HEK293 (cell line): ENCODE data around the gene SIN3A.

ENCODE experiments used
- BCL11B ChIP-seq: fragments of 450-650 bp; formaldehyde crosslinking; IDR thresholded peaks from 2 replicates; pipeline ENCODE4 v1.5.1; 2016; ENCODE audit warnings: low read depth, missing biosample characterization, missing genetic modification characterization
- GFI1B ChIP-seq: fragments of 450-650 bp; formaldehyde crosslinking; IDR thresholded peaks from 2 replicates; pipeline ENCODE4 v1.5.1; 2016; ENCODE audit warnings: missing biosample characterization, missing genetic modification characterization
- HOXA7 ChIP-seq: sonication (generic); formaldehyde crosslinking; IDR thresholded peaks from 2 replicates; pipeline ENCODE4 v1.8.1; 2022; ENCODE audit warnings: missing genetic modification reagents, borderline replicate concordance
- KLF16 ChIP-seq: fragments of 450-650 bp; formaldehyde crosslinking; IDR thresholded peaks from 2 replicates; pipeline ENCODE4 v1.5.1; 2017; ENCODE audit warnings: missing biosample characterization, missing genetic modification characterization
- KLF9 ChIP-seq: fragments of 450-650 bp; formaldehyde crosslinking; IDR thresholded peaks from 2 replicates; pipeline ENCODE4 v1.5.1; 2016; ENCODE audit warnings: missing biosample characterization, missing genetic modification characterization, low read depth
- TCF7L2 ChIP-seq: IDR thresholded peaks from 2 replicates; pipeline ENCODE4 v1.6.1; 2011; ENCODE audit warnings: low read depth, mild to moderate bottlenecking, inconsistent platforms, low read length, moderate library complexity, borderline replicate concordance
- ZBTB7A ChIP-seq: fragments of 450-650 bp; formaldehyde crosslinking; IDR thresholded peaks from 2 replicates; pipeline ENCODE4 v1.5.1; 2016; ENCODE audit warnings: low read depth, missing biosample characterization, missing genetic modification characterization
- ZBTB8A ChIP-seq: fragments of 450-650 bp; formaldehyde crosslinking; IDR thresholded peaks from 2 replicates; pipeline ENCODE4 v1.5.1; 2016; ENCODE audit warnings: missing biosample characterization, missing genetic modification characterization
- ZEB2 ChIP-seq: fragments of 450-650 bp; formaldehyde crosslinking; IDR thresholded peaks from 2 replicates; pipeline ENCODE4 v1.5.1; 2016; ENCODE audit warnings: missing biosample characterization, missing genetic modification characterization
- ZIC2 ChIP-seq: fragments of 450-650 bp; formaldehyde crosslinking; IDR thresholded peaks from 2 replicates; pipeline ENCODE4 v1.5.1; 2016; ENCODE audit warnings: missing biosample characterization, missing genetic modification characterization
- ZNF112 ChIP-seq: fragments of 450-650 bp; formaldehyde crosslinking; IDR thresholded peaks from 2 replicates; pipeline ENCODE4 v1.5.0; 2017; ENCODE audit warnings: missing biosample characterization, missing genetic modification characterization
- ZNF121 ChIP-seq: fragments of 450-650 bp; formaldehyde crosslinking; IDR thresholded peaks from 2 replicates; pipeline ENCODE4 v1.5.1; 2016; ENCODE audit warnings: missing biosample characterization, missing genetic modification characterization
- ZNF211 ChIP-seq: fragments of 450-650 bp; formaldehyde crosslinking; IDR thresholded peaks from 2 replicates; pipeline ENCODE4 v1.5.1; 2016; ENCODE audit warnings: low read depth, missing biosample characterization, missing genetic modification characterization
- ZNF335 ChIP-seq: fragments of 450-650 bp; formaldehyde crosslinking; conservative IDR thresholded peaks from 2 replicates; pipeline ENCODE4 v1.5.1; 2016; ENCODE audit warnings: missing biosample characterization, missing genetic modification characterization
- ZNF366 ChIP-seq: fragments of 450-650 bp; formaldehyde crosslinking; conservative IDR thresholded peaks from 2 replicates; pipeline ENCODE4 v1.5.1; 2016; ENCODE audit warnings: missing biosample characterization, missing genetic modification characterization
- ZNF391 ChIP-seq: fragments of 450-650 bp; formaldehyde crosslinking; IDR thresholded peaks from 2 replicates; pipeline ENCODE4 v1.5.1; 2016; ENCODE audit warnings: low read depth, missing biosample characterization, missing genetic modification characterization, borderline replicate concordance
- ZNF394 ChIP-seq: fragments of 450-650 bp; formaldehyde crosslinking; IDR thresholded peaks from 2 replicates; pipeline ENCODE4 v1.5.1; 2016; ENCODE audit warnings: missing biosample characterization, missing genetic modification characterization, mild to moderate bottlenecking, moderate library complexity, borderline replicate concordance
- ZNF48 ChIP-seq: fragments of 450-650 bp; formaldehyde crosslinking; IDR thresholded peaks from 2 replicates; pipeline ENCODE4 v1.5.1; 2016; ENCODE audit warnings: missing biosample characterization, missing genetic modification characterization
- ZNF701 ChIP-seq: fragments of 450-650 bp; formaldehyde crosslinking; IDR thresholded peaks from 2 replicates; pipeline ENCODE4 v1.5.1; 2016; ENCODE audit warnings: missing biosample characterization, missing genetic modification characterization
- ZNF837 ChIP-seq: fragments of 450-650 bp; formaldehyde crosslinking; IDR thresholded peaks from 2 replicates; pipeline ENCODE4 v1.5.1; 2016; ENCODE audit warnings: missing biosample characterization, missing genetic modification characterization
- ZSCAN30 ChIP-seq: fragments of 450-650 bp; IDR thresholded peaks from 2 replicates; pipeline ENCODE4 v1.5.1; 2018; ENCODE audit warnings: missing biosample characterization, mild to moderate bottlenecking, missing genetic modification characterization, moderate library complexity
- TF ChIP-seq, protein P1 (sequence below): fragments of 450-650 bp; formaldehyde crosslinking; IDR thresholded peaks from 2 replicates; pipeline ENCODE4 v1.5.1; 2016; ENCODE audit warnings: missing biosample characterization, missing genetic modification characterization
- TF ChIP-seq, protein P2 (sequence below): fragments of 450-650 bp; formaldehyde crosslinking; IDR thresholded peaks from 2 replicates; pipeline ENCODE4 v1.5.1; 2016; ENCODE audit warnings: missing biosample characterization, missing genetic modification characterization, low read depth
- TF ChIP-seq, protein P3 (sequence below): fragments of 450-650 bp; formaldehyde crosslinking; optimal IDR thresholded peaks from 2 replicates; pipeline ENCODE3; 2016; ENCODE audit warnings: missing biosample characterization, mild to moderate bottlenecking, missing genetic modification characterization
- TF ChIP-seq, protein P4 (sequence below): fragments of 450-650 bp; formaldehyde crosslinking; IDR thresholded peaks from 2 replicates; pipeline ENCODE4 v1.5.1; 2016; ENCODE audit warnings: missing biosample characterization, missing genetic modification characterization
- TF ChIP-seq, protein P5 (sequence below): fragments of 450-650 bp; formaldehyde crosslinking; IDR thresholded peaks from 2 replicates; pipeline ENCODE4 v1.5.1; 2016; ENCODE audit warnings: missing biosample characterization, missing genetic modification characterization
- TF ChIP-seq, protein P6 (sequence below): fragments of 450-650 bp; formaldehyde crosslinking; IDR thresholded peaks from 2 replicates; pipeline ENCODE4 v1.5.1; 2017; ENCODE audit warnings: missing biosample characterization, missing genetic modification characterization

The SIN3A gene

DNA sequence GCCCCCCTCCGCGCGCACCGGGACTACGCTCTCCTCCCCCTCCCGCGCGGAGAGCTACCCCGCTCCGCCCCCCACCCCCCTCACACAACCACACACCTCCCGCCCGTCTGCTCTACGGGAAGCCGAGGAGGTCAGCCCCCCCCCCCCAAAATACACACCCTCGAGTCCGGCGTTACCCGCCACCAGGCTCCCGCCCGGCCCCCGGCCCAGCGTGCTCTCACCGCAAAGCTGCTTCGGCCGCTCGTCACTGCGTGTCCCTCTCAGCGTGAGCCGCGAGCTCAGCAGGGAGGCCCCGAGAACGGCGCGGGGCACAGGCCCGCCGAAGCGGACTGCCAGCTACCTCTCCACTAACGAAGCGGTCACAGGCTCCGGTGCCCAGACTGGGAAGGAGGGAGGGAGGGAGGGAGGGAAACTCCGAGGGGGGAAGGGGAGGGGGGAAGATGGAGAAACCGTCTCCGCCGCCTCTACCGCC, 252 bp downstream of the SIN3A start (continued):
- peak; percentile 44; the same call in 1 of the 2 replicates for TF ChIP-seq ZNF391
- TF ChIP-seq, protein P1, sequence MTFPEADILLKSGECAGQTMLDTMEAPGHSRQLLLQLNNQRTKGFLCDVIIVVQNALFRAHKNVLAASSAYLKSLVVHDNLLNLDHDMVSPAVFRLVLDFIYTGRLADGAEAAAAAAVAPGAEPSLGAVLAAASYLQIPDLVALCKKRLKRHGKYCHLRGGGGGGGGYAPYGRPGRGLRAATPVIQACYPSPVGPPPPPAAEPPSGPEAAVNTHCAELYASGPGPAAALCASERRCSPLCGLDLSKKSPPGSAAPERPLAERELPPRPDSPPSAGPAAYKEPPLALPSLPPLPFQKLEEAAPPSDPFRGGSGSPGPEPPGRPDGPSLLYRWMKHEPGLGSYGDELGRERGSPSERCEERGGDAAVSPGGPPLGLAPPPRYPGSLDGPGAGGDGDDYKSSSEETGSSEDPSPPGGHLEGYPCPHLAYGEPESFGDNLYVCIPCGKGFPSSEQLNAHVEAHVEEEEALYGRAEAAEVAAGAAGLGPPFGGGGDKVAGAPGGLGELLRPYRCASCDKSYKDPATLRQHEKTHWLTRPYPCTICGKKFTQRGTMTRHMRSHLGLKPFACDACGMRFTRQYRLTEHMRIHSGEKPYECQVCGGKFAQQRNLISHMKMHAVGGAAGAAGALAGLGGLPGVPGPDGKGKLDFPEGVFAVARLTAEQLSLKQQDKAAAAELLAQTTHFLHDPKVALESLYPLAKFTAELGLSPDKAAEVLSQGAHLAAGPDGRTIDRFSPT = 0 out of 2 replicates have a peak, but pooled peaks have one; percentile 10
- TF ChIP-seq ZSCAN30 (tag by site-specific recombination) = peak; percentile 42; the same call in 1 of the 2 replicates
- TF ChIP-seq ZIC2 (tag by site-specific recombination) = peak; percentile 93
- TF ChIP-seq, protein P2, sequence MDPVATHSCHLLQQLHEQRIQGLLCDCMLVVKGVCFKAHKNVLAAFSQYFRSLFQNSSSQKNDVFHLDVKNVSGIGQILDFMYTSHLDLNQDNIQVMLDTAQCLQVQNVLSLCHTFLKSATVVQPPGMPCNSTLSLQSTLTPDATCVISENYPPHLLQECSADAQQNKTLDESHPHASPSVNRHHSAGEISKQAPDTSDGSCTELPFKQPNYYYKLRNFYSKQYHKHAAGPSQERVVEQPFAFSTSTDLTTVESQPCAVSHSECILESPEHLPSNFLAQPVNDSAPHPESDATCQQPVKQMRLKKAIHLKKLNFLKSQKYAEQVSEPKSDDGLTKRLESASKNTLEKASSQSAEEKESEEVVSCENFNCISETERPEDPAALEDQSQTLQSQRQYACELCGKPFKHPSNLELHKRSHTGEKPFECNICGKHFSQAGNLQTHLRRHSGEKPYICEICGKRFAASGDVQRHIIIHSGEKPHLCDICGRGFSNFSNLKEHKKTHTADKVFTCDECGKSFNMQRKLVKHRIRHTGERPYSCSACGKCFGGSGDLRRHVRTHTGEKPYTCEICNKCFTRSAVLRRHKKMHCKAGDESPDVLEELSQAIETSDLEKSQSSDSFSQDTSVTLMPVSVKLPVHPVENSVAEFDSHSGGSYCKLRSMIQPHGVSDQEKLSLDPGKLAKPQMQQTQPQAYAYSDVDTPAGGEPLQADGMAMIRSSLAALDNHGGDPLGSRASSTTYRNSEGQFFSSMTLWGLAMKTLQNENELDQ (tag by site-specific recombination) = no peak
- TF ChIP-seq ZNF394 = peak; percentile 57
- no peak for TF ChIP-seq ZNF121 (tag by site-specific recombination)
- no peak for TF ChIP-seq ZNF112 (tag by site-specific recombination)
- TF ChIP-seq ZNF701 = no peak
- TF ChIP-seq KLF9 (tag by site-specific recombination) = no peak
- TF ChIP-seq KLF16 (tag by site-specific recombination) = peak; percentile 19
- peak; percentile 77 for TF ChIP-seq ZEB2 (tag by site-specific recombination)
- peak; percentile 71 for TF ChIP-seq ZNF366 (tag by site-specific recombination)
- no peak for TF ChIP-seq GFI1B (tag by site-specific recombination)
- TF ChIP-seq TCF7L2 = no peak
- no peak for TF ChIP-seq HOXA7
- TF ChIP-seq, protein P3, sequence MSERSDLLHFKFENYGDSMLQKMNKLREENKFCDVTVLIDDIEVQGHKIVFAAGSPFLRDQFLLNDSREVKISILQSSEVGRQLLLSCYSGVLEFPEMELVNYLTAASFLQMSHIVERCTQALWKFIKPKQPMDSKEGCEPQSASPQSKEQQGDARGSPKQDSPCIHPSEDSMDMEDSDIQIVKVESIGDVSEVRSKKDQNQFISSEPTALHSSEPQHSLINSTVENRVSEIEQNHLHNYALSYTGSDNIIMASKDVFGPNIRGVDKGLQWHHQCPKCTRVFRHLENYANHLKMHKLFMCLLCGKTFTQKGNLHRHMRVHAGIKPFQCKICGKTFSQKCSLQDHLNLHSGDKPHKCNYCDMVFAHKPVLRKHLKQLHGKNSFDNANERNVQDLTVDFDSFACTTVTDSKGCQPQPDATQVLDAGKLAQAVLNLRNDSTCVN (tag by site-specific recombination) = peak; percentile 37
- no peak for TF ChIP-seq ZNF837 (tag by site-specific recombination)
- TF ChIP-seq BCL11B (tag by site-specific recombination) = peak; percentile 84; the same call in 1 of the 2 replicates
- TF ChIP-seq ZNF211 = no peak
- TF ChIP-seq ZBTB7A = peak; percentile 79
- TF ChIP-seq ZBTB8A (tag by site-specific recombination) = 0 out of 2 replicates have a peak, but pooled peaks have one; percentile 8
- TF ChIP-seq, protein P4, sequence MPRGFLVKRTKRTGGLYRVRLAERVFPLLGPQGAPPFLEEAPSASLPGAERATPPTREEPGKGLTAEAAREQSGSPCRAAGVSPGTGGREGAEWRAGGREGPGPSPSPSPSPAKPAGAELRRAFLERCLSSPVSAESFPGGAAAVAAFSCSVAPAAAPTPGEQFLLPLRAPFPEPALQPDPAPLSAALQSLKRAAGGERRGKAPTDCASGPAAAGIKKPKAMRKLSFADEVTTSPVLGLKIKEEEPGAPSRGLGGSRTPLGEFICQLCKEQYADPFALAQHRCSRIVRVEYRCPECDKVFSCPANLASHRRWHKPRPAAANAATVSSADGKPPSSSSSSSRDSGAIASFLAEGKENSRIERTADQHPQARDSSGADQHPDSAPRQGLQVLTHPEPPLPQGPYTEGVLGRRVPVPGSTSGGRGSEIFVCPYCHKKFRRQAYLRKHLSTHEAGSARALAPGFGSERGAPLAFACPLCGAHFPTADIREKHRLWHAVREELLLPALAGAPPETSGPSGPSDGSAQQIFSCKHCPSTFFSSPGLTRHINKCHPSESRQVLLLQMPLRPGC = 0 out of 2 replicates have a peak, but pooled peaks have one; percentile 35
- no peak for TF ChIP-seq ZNF48 (tag by site-specific recombination)
- no peak for TF ChIP-seq ZNF335
- TF ChIP-seq, protein P5, sequence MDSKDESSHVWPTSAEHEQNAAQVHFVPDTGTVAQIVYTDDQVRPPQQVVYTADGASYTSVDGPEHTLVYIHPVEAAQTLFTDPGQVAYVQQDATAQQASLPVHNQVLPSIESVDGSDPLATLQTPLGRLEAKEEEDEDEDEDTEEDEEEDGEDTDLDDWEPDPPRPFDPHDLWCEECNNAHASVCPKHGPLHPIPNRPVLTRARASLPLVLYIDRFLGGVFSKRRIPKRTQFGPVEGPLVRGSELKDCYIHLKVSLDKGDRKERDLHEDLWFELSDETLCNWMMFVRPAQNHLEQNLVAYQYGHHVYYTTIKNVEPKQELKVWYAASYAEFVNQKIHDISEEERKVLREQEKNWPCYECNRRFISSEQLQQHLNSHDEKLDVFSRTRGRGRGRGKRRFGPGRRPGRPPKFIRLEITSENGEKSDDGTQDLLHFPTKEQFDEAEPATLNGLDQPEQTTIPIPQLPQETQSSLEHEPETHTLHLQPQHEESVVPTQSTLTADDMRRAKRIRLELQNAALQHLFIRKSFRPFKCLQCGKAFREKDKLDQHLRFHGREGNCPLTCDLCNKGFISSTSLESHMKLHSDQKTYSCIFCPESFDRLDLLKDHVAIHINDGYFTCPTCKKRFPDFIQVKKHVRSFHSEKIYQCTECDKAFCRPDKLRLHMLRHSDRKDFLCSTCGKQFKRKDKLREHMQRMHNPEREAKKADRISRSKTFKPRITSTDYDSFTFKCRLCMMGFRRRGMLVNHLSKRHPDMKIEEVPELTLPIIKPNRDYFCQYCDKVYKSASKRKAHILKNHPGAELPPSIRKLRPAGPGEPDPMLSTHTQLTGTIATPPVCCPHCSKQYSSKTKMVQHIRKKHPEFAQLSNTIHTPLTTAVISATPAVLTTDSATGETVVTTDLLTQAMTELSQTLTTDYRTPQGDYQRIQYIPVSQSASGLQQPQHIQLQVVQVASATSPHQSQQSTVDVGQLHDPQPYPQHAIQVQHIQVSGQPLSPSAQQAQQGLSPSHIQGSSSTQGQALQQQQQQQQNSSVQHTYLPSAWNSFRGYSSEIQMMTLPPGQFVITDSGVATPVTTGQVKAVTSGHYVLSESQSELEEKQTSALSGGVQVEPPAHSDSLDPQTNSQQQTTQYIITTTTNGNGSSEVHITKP (tag by site-specific recombination) = no peak
- TF ChIP-seq, protein P6, sequence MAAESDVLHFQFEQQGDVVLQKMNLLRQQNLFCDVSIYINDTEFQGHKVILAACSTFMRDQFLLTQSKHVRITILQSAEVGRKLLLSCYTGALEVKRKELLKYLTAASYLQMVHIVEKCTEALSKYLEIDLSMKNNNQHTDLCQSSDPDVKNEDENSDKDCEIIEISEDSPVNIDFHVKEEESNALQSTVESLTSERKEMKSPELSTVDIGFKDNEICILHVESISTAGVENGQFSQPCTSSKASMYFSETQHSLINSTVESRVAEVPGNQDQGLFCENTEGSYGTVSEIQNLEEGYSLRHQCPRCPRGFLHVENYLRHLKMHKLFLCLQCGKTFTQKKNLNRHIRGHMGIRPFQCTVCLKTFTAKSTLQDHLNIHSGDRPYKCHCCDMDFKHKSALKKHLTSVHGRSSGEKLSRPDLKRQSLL (tag by site-specific recombination) = 0 out of 2 replicates have a peak, but pooled peaks have one; percentile 60
